Measurements from ENCODE around the gene FGF3. TPM values are rescaled to one million over a fixed set of nuclear protein-coding genes. Genes with fewer than 3 reads are reported as not detected.

The FGF3 gene
- total RNA-seq, 4 donors from 2014 or later, result not detected

- no peak for DNase-seq (ENCODE audit: low spot score in 2 of 2)
- H3K27ac ChIP-seq, result no peak overlapping the region
- H3K36me3 ChIP-seq, result no peaks in the 10 kb centered on the region
- peaks cover 0 to 30% of the 10 kb centered on the region in 2 donors for H3K27me3 ChIP-seq
- H3K9me3 ChIP-seq, result no peaks in the 10 kb centered on the region
- TF ChIP-seq POLR2A (IDR thresholded peaks at IDR 0.05) (no peak), CTCF (IDR thresholded peaks at IDR 0.05) (no peak), EP300 (IDR thresholded peaks at IDR 0.05) (no peak)
- H3K4me1 ChIP-seq, result peaks cover 0 to 10% (median 0%) of the 10 kb centered on the region in 4 donors
- H3K4me3 ChIP-seq, result no peak overlapping the region
- WGBS, 2 donors, result 84 to 86% methylated on average over 2 of the region's 2 CpGs
Measured at GRCh38 chr11:69813839-69814238, 5.4 kb downstream of the FGF3 start.

DNA sequence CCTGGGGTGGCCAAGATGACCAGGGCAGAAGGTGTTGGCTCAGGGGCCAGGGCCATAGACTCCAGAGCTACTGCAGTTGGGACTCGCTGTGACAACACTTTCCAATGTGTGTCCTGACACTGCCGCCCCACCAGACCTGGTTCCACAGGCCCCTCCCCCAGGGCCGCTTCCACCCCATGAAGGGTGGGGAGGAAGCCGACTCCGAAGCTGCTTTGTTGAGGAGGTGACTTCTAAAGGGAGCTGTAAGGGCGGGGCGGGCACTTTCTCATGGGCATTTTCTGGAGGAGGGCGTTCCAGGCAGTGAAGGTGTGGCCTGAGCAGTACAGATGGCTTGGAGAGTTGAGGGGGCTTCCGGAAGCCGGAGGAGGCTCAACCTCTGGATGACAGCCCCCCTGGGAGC, 6.3 kb downstream of the FGF3 start:
- no peak for DNase-seq (ENCODE audit: low spot score in 2 of 2)
- Histone ChIP-seq H3K4me1 (peaks cover 0 to 8% (median 0%) of the 10 kb centered on the region in 4 donors), H3K36me3 (no peaks in the 10 kb centered on the region), H3K27me3 (peaks cover 0 to 26% of the 10 kb centered on the region in 2 donors), H3K27ac (no peak overlapping the region), H3K4me3 (no peak overlapping the region), H3K9me3 (no peaks in the 10 kb centered on the region)
- WGBS, 2 donors, result 74 to 89% methylated on average over 9 to 10 of the region's 10 CpGs
- TF ChIP-seq EP300 (IDR thresholded peaks at IDR 0.05) (no peak), POLR2A (IDR thresholded peaks at IDR 0.05) (no peak), CTCF (IDR thresholded peaks at IDR 0.05) (no peak)

GRCh38 chr11:69812256-69812655, 7.0 kb downstream of the FGF3 start:
- DNase-seq (ENCODE audit: low spot score in 2 of 2), result no peak
- H3K9me3 ChIP-seq, result no peaks in the 10 kb centered on the region
- peaks cover 0 to 19% of the 10 kb centered on the region in 2 donors for H3K27me3 ChIP-seq
- no peaks in the 10 kb centered on the region for H3K36me3 ChIP-seq
- peaks cover 0 to 2% (median 0%) of the 10 kb centered on the region in 4 donors for H3K4me1 ChIP-seq
- H3K4me3 ChIP-seq, result no peak overlapping the region
- WGBS, 2 donors, result 71 to 89% methylated on average over 7 of the region's 7 CpGs
- TF ChIP-seq CTCF (IDR thresholded peaks at IDR 0.05) (no peak), EP300 (IDR thresholded peaks at IDR 0.05) (no peak), POLR2A (IDR thresholded peaks at IDR 0.05) (no peak)
- no peak overlapping the region for H3K27ac ChIP-seq

- Histone ChIP-seq H3K36me3 (no peaks in the 10 kb centered on the region), H3K27ac (no peak overlapping the region), H3K27me3 (peaks cover 0 to 11% of the 10 kb centered on the region in 2 donors), H3K9me3 (no peaks in the 10 kb centered on the region), H3K4me3 (no peak overlapping the region), H3K4me1 (no peaks in the 10 kb centered on the region)
- DNase-seq (ENCODE audit: low spot score in 2 of 2), result no peak
- 24 to 28% methylated on average over 3 of the region's 3 CpGs for WGBS, 2 donors
- TF ChIP-seq CTCF (IDR thresholded peaks at IDR 0.05) (no peak), EP300 (IDR thresholded peaks at IDR 0.05) (no peak), POLR2A (IDR thresholded peaks at IDR 0.05) (no peak)
Measured at GRCh38 chr11:69811431-69811830, 7.8 kb downstream of the FGF3 start.

GRCh38 chr11:69810289-69811118, 8.7 kb downstream of the FGF3 start:
- Histone ChIP-seq H3K36me3 (no peaks in the 10 kb centered on the region), H3K27me3 (peaks cover 0 to 1% of the 10 kb centered on the region in 2 donors), H3K27ac (no peak overlapping the region), H3K4me3 (no peak overlapping the region), H3K4me1 (no peaks in the 10 kb centered on the region), H3K9me3 (no peaks in the 10 kb centered on the region)
- TF ChIP-seq POLR2A (IDR thresholded peaks at IDR 0.05) (no peak), CTCF (IDR thresholded peaks at IDR 0.05) (no peak), EP300 (IDR thresholded peaks at IDR 0.05) (no peak)
- WGBS, 2 donors, result 88 to 93% methylated on average over 20 to 35 of the region's 39 CpGs
- no peak for DNase-seq (ENCODE audit: low spot score in 2 of 2)
